ENCODE results near the gene ATP5IF1. TPM values are rescaled to one million over a fixed set of nuclear protein-coding genes. Genes with fewer than 3 reads are reported as not detected.
A peak's percentile ranks its signal among the peaks of the same experiment; 100 is the strongest.

The ATP5IF1 gene
- total and polyA plus RNA-seq, 9 of the 15 experiments (the other 6 are each of a cell fraction or from before 2014, with no cell fraction given): 292 to 1,422 (median 388) TPM

DNA sequence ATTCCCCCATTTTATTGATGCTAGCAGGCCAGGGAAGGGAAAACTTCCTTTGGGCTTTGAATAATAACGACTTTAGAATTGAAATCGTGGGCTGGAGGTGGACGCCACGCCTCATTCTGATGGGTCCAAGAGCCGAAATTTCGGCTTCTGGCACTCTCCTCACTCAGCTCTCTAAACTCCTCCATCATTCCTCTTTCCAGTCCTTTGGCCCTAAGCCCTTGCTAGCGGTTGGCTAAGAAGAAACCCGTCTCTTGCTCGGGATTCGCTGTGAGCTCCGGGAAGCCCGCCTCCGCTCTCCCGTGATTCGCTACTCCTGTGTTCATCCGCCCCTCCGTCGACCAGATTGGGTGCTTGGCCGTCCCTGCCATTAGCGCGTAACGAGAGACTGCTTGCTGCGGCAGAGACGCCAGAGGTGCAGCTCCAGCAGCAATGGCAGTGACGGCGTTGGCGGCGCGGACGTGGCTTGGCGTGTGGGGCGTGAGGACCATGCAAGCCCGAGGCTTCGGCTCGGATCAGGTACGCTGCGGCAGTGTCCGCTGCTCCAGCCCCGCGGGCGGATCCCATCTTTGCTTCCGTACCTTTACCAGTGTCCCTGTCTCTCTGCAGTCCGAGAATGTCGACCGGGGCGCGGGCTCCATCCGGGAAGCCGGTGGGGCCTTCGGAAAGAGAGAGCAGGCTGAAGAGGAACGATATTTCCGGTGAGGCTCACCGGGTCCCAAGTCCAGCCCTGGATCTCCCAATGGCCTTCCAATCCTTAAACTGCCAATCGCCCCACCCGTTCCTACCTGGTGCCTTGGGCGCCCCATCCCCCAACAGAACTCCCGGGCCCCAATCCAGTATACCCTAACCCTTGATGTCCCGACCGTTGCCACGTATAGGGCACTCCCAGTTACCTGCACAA is at the start of gene ATP5IF1 (continued):
- TF ChIP-seq, protein P1, sequence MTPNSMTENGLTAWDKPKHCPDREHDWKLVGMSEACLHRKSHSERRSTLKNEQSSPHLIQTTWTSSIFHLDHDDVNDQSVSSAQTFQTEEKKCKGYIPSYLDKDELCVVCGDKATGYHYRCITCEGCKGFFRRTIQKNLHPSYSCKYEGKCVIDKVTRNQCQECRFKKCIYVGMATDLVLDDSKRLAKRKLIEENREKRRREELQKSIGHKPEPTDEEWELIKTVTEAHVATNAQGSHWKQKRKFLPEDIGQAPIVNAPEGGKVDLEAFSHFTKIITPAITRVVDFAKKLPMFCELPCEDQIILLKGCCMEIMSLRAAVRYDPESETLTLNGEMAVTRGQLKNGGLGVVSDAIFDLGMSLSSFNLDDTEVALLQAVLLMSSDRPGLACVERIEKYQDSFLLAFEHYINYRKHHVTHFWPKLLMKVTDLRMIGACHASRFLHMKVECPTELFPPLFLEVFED (CRISPR knock-in tag; conservative IDR thresholded peaks at IDR 0.05): no peak
- TF ChIP-seq HMGN3 (IDR thresholded peaks at IDR 0.05; ENCODE audit: borderline replicate concordance, extremely low read depth, insufficient read length, low read depth, low read length) (peak; percentile 61), DNMT1 (IDR thresholded peaks at IDR 0.05) (0 out of 2 replicates have a peak, but pooled peaks have one; percentile 40), STAT5B (CRISPR knock-in tag; IDR thresholded peaks at IDR 0.05) (no peak), ZNF445 (CRISPR knock-in tag; IDR thresholded peaks at IDR 0.05; ENCODE audit: low read depth) (no peak), HLTF (IDR thresholded peaks at IDR 0.05) (no peak), HOXB6 (CRISPR knock-in tag; IDR thresholded peaks at IDR 0.05; ENCODE audit: borderline replicate concordance) (no peak), KLF16 (IDR thresholded peaks at IDR 0.05) (no peak), FOXK2 (conservative IDR thresholded peaks at IDR 0.05 in 1 of 2, IDR thresholded peaks at IDR 0.05 in 1 of 2; ENCODE audit: low read depth in 2 of 2) (peak; percentile 60 to 71; a peak in 2 of 4 replicates), ZFP30 (CRISPR knock-in tag; IDR thresholded peaks at IDR 0.05; ENCODE audit: borderline replicate concordance) (no peak), TRIM28 (IDR thresholded peaks at IDR 0.05) (0 out of 2 replicates have a peak, but pooled peaks have one; percentile 22), XRCC3 (IDR thresholded peaks at IDR 0.05) (no peak), COPS2 (conservative IDR thresholded peaks at IDR 0.05) (no peak), MAFF (IDR thresholded peaks at IDR 0.05; ENCODE audit: low read length) (no peak), ESRRA (IDR thresholded peaks at IDR 0.05; ENCODE audit: borderline replicate concordance, low read depth) (peak; percentile 57), CBX8 (IDR thresholded peaks at IDR 0.05; ENCODE audit: borderline replicate concordance, extremely low read depth, low read depth, low read length, poor library complexity, severe bottlenecking) (no peak), IFI16 (CRISPR knock-in tag; IDR thresholded peaks at IDR 0.05) (no peak), JUNB (CRISPR knock-in tag; conservative IDR thresholded peaks at IDR 0.05) (no peak)
- TF ChIP-seq, protein P2, sequence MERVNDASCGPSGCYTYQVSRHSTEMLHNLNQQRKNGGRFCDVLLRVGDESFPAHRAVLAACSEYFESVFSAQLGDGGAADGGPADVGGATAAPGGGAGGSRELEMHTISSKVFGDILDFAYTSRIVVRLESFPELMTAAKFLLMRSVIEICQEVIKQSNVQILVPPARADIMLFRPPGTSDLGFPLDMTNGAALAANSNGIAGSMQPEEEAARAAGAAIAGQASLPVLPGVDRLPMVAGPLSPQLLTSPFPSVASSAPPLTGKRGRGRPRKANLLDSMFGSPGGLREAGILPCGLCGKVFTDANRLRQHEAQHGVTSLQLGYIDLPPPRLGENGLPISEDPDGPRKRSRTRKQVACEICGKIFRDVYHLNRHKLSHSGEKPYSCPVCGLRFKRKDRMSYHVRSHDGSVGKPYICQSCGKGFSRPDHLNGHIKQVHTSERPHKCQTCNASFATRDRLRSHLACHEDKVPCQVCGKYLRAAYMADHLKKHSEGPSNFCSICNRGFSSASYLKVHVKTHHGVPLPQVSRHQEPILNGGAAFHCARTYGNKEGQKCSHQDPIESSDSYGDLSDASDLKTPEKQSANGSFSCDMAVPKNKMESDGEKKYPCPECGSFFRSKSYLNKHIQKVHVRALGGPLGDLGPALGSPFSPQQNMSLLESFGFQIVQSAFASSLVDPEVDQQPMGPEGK (CRISPR knock-in tag; IDR thresholded peaks at IDR 0.05; ENCODE audit: borderline replicate concordance): no peak
- TF ChIP-seq, protein P3, sequence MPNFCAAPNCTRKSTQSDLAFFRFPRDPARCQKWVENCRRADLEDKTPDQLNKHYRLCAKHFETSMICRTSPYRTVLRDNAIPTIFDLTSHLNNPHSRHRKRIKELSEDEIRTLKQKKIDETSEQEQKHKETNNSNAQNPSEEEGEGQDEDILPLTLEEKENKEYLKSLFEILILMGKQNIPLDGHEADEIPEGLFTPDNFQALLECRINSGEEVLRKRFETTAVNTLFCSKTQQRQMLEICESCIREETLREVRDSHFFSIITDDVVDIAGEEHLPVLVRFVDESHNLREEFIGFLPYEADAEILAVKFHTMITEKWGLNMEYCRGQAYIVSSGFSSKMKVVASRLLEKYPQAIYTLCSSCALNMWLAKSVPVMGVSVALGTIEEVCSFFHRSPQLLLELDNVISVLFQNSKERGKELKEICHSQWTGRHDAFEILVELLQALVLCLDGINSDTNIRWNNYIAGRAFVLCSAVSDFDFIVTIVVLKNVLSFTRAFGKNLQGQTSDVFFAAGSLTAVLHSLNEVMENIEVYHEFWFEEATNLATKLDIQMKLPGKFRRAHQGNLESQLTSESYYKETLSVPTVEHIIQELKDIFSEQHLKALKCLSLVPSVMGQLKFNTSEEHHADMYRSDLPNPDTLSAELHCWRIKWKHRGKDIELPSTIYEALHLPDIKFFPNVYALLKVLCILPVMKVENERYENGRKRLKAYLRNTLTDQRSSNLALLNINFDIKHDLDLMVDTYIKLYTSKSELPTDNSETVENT (CRISPR knock-in tag; IDR thresholded peaks at IDR 0.05): peak; percentile 86; the same call in 1 of the 2 replicates
- TF ChIP-seq, protein P4, sequence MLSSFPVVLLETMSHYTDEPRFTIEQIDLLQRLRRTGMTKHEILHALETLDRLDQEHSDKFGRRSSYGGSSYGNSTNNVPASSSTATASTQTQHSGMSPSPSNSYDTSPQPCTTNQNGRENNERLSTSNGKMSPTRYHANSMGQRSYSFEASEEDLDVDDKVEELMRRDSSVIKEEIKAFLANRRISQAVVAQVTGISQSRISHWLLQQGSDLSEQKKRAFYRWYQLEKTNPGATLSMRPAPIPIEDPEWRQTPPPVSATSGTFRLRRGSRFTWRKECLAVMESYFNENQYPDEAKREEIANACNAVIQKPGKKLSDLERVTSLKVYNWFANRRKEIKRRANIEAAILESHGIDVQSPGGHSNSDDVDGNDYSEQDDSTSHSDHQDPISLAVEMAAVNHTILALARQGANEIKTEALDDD (IDR thresholded peaks at IDR 0.05): no peak

Measured in K562 (cell line).